Type B pancreatic cell (in vitro differentiated cells): ENCODE measurements around the gene TRAK2. TPM values are rescaled to one million over a fixed set of nuclear protein-coding genes. Genes with fewer than 3 reads are reported as not detected.
"Not testable (repeated sequence)": the region's sequence is repeated elsewhere in the genome, so short reads cannot be mapped to it uniquely, and the experiment has no call there.

Experiments used
- DNase-seq: peaks from one replicate; pipeline ENCODE4 v3.0.0; 2021; ENCODE audit warnings: mixed read lengths; ENCODE audit not compliant: unreplicated experiment; ENCODE audit errors: extremely low spot score
- H3K27ac Mint-ChIP-seq: 2 replicates; pipeline ENCODE4 v1.8.0; 2021; ENCODE audit warnings: mild to moderate bottlenecking, mixed read lengths
- H3K27me3 Mint-ChIP-seq: 2 replicates; pipeline ENCODE4 v1.8.0; 2021; ENCODE audit warnings: mixed read lengths
- H3K36me3 Mint-ChIP-seq: 2 replicates; pipeline ENCODE4 v1.8.0; 2021; ENCODE audit warnings: mixed read lengths
- H3K4me1 Mint-ChIP-seq: one replicate; pipeline ENCODE4 v1.8.0; 2021; ENCODE audit warnings: mixed read lengths; ENCODE audit not compliant: unreplicated experiment
- H3K4me3 Mint-ChIP-seq: 2 replicates; pipeline ENCODE4 v1.8.0; 2021; ENCODE audit warnings: mild to moderate bottlenecking, mixed read lengths
- H3K9me3 Mint-ChIP-seq: 2 replicates; pipeline ENCODE4 v1.8.0; 2021; ENCODE audit warnings: mixed read lengths
- CTCF ChIP-seq: fragments of 200-600 bp; sonication (generic); conservative IDR thresholded peaks from 2 replicates; pipeline ENCODE4 v1.5.0; 2021; ENCODE audit warnings: antibody characterized with exemption, mild to moderate bottlenecking
- long read RNA-seq: library from polyadenylated mRNA; unstranded; transcript quantifications from one replicate; pipeline ENCODE4 v2.0.0, GENCODE V29; 2020
- total RNA-seq: library from RNA; stranded (reverse); gene quantifications from 2 replicates; pipeline ENCODE4 v1.2.1, GENCODE V29; 2021; ENCODE audit warnings: low replicate concordance

The TRAK2 gene
- 24.6 and 49.6 TPM in 2 replicates for total RNA-seq
- long read RNA-seq, full-length matches to known transcripts = 26 of 69 reads
- long read RNA-seq, partial matches to known transcripts = 25 of 69 reads
- long read RNA-seq, other reads (novel, unspliced or antisense) = 18 of 69 reads

GRCh38 chr2:201451292-201452057, at the start of gene TRAK2, which contains the start of gene STRADB:
Gene TRAK2, minus strand, starts transcription at chr2:201451458. Its CDS starts 30,951 bp downstream, at chr2:201420507.
Gene STRADB, plus strand, starts transcription at chr2:201451740. Its CDS starts 3,101 bp downstream, at chr2:201454841.
- Mint-ChIP-seq H3K9me3 (no peaks in the 10 kb centered on the region), H3K4me3 (peak within 1 kb of the TSS; percentile 97), H3K4me1 (peaks cover 34% of the 10 kb centered on the region), H3K27ac (peak within 1 kb of the TSS; percentile 95), H3K27me3 (no peaks in the 10 kb centered on the region), H3K36me3 (peaks cover 7% of the 10 kb centered on the region)
- peak; percentile 75 for TF ChIP-seq CTCF
- DNase-seq = peak; percentile 94

GRCh38 chr2:201500534-201500933, 49.3 kb upstream of the TRAK2 start:
- H3K4me1 Mint-ChIP-seq = no peaks in the 10 kb centered on the region
- peaks cover 24% of the 10 kb centered on the region for H3K9me3 Mint-ChIP-seq
- no peaks in the 10 kb centered on the region for H3K27me3 Mint-ChIP-seq
- H3K27ac Mint-ChIP-seq = no peak overlapping the region
- no peak overlapping the region for H3K4me3 Mint-ChIP-seq
- TF ChIP-seq CTCF = no peak
- H3K36me3 Mint-ChIP-seq = no peaks in the 10 kb centered on the region
- no peak for DNase-seq

GRCh38 chr2:201496785-201497184, 45.5 kb upstream of the TRAK2 start:
- no peaks in the 10 kb centered on the region for H3K36me3 Mint-ChIP-seq
- no peak overlapping the region for H3K27ac Mint-ChIP-seq
- H3K9me3 Mint-ChIP-seq = peaks cover 10% of the 10 kb centered on the region
- no peaks in the 10 kb centered on the region for H3K27me3 Mint-ChIP-seq
- no peak for TF ChIP-seq CTCF
- H3K4me1 Mint-ChIP-seq = no peaks in the 10 kb centered on the region
- H3K4me3 Mint-ChIP-seq = no peak overlapping the region
- no peak for DNase-seq

- TF ChIP-seq CTCF = no peak
- H3K36me3 Mint-ChIP-seq = no peaks in the 10 kb centered on the region
- H3K27ac Mint-ChIP-seq = no peak overlapping the region
- H3K4me1 Mint-ChIP-seq = no peaks in the 10 kb centered on the region
- no peak for DNase-seq
- H3K9me3 Mint-ChIP-seq = no peaks in the 10 kb centered on the region
- no peak overlapping the region for H3K4me3 Mint-ChIP-seq
- H3K27me3 Mint-ChIP-seq = no peaks in the 10 kb centered on the region
Observed at GRCh38 chr2:201490291-201490690, 39.0 kb upstream of the TRAK2 start.

GRCh38 chr2:201484805-201485204, 33.5 kb upstream of the TRAK2 start:
- H3K27ac Mint-ChIP-seq = no peak overlapping the region
- peaks cover 11% of the 10 kb centered on the region for H3K36me3 Mint-ChIP-seq
- TF ChIP-seq CTCF = no peak
- no peak for DNase-seq
- H3K4me1 Mint-ChIP-seq = peaks cover 6% of the 10 kb centered on the region
- H3K9me3 Mint-ChIP-seq = peaks cover 7% of the 10 kb centered on the region
- no peak overlapping the region for H3K4me3 Mint-ChIP-seq
- no peaks in the 10 kb centered on the region for H3K27me3 Mint-ChIP-seq

GRCh38 chr2:201483758-201484157, 32.5 kb upstream of the TRAK2 start:
- not testable (repeated sequence) for H3K27me3 Mint-ChIP-seq, H3K4me1 Mint-ChIP-seq, H3K4me3 Mint-ChIP-seq, DNase-seq, H3K9me3 Mint-ChIP-seq, H3K27ac Mint-ChIP-seq
- peaks cover 11% of the 10 kb centered on the region for H3K36me3 Mint-ChIP-seq
